BJ (cell line): ENCODE measurements around the gene CARS2. TPM values are rescaled to one million over a fixed set of nuclear protein-coding genes. Genes with fewer than 3 reads are reported as not detected.

ENCODE experiments used
- CTCF ChIA-PET: fragments of 350-600 bp; formaldehyde crosslinking; extraction: SDS; loops from one replicate; lab custom pipeline; 2021; ENCODE audit warnings: antibody characterized with exemption, inconsistent platforms; lab: Yijun Ruan, JAX
- POLR2A ChIA-PET: fragments of 300-600 bp; sonication (Branson Sonifier 250); formaldehyde crosslinking; extraction: SDS; loops from one replicate; lab custom pipeline; 2021; ENCODE audit warnings: antibody characterized with exemption; lab: Charles Lee
- DNase-seq: peaks from one replicate; pipeline ENCODE4 v3.0.0-alpha.2; 2011; ENCODE audit warnings: low read depth
- H3K27me3 ChIP-seq: 2 replicates; pipeline ENCODE4 v1.6.0; 2011; ENCODE audit warnings: low read length; ENCODE audit not compliant: control insufficient read depth, insufficient read depth
- H3K36me3 ChIP-seq: 2 replicates; pipeline ENCODE4 v1.5.1; 2011; ENCODE audit warnings: low read length; ENCODE audit not compliant: control insufficient read depth, insufficient read depth
- H3K4me3 ChIP-seq: 2 replicates; pipeline ENCODE4 v1.5.1; 2011; ENCODE audit warnings: low read depth, mild to moderate bottlenecking, control low read depth, low read length
- CTCF ChIP-seq: IDR thresholded peaks from 2 replicates; pipeline ENCODE4 v1.5.1; 2011; ENCODE audit warnings: low read depth, mild to moderate bottlenecking, control low read depth, inconsistent platforms, low read length, moderate library complexity; ENCODE audit not compliant: insufficient read depth
- polyA plus RNA-seq: library from polyadenylated mRNA; depleted of rRNA; stranded (reverse); fragments of >200 nt; gene quantifications from 2 replicates; pipeline ENCODE4 v1.2.3, GENCODE V29; 2011

CARS2 gene
- polyA plus RNA-seq, 1 experiment, result 76.8 TPM

- TF ChIP-seq CTCF, result no peak
- Histone ChIP-seq H3K27me3 (no peaks in the 10 kb centered on the region), H3K36me3 (peaks cover 25% of the 10 kb centered on the region), H3K4me3 (no peak overlapping the region)
- ChIA-PET CTCF (interaction anchor here (0.9 kb wide), 1 partner anchor 59 kb away, joined by 3 read pairs; no protein-coding TSS in a partner anchor), POLR2A (no interaction called here)
- no peak for DNase-seq
These were observed 80.9 kb downstream of the CARS2 start for GRCh38 chr13:110624766-110625756.

GRCh38 chr13:110620596-110620995 lies 85.3 kb downstream of the CARS2 start:
- CTCF ChIA-PET, result no interaction called here
- POLR2A ChIA-PET, result no interaction called here

GRCh38 chr13:110618780-110619179 lies 87.1 kb downstream of the CARS2 start:
- CTCF ChIA-PET, result interaction anchor here (1.0 kb wide), 1 partner anchor 65 kb away, joined by 4 read pairs; no protein-coding TSS in a partner anchor
- POLR2A ChIA-PET, result no interaction called here
- no peak for TF ChIP-seq CTCF

More at GRCh38 chr13:110620596-110620995, 85.3 kb downstream of the CARS2 start:
- H3K36me3 ChIP-seq, result peaks cover 13% of the 10 kb centered on the region
- H3K27me3 ChIP-seq, result no peaks in the 10 kb centered on the region
- no peak for TF ChIP-seq CTCF
- H3K4me3 ChIP-seq, result no peak overlapping the region
- DNase-seq, result no peak

GRCh38 chr13:110618167-110618566 lies 87.7 kb downstream of the CARS2 start:
- no peak for TF ChIP-seq CTCF
- DNase-seq, result no peak
- Histone ChIP-seq H3K27me3 (no peaks in the 10 kb centered on the region), H3K4me3 (no peak overlapping the region), H3K36me3 (0 out of 2 replicates have a peak, but pooled peaks cover 3% of the 10 kb centered on the region)
- POLR2A ChIA-PET, result no interaction called here
- CTCF ChIA-PET, result interaction anchor here (1.0 kb wide), 1 partner anchor 64 kb away, joined by 4 read pairs; no protein-coding TSS in a partner anchor

More at GRCh38 chr13:110618780-110619179, 87.1 kb downstream of the CARS2 start:
- Histone ChIP-seq H3K36me3 (peaks cover 7% of the 10 kb centered on the region; the same call in 1 of the 2 replicates), H3K4me3 (no peak overlapping the region), H3K27me3 (no peaks in the 10 kb centered on the region)
- DNase-seq, result no peak

GRCh38 chr13:110617321-110618072 lies 88.4 kb downstream of the CARS2 start:
- ChIA-PET POLR2A (interaction anchor here (1.0 kb wide), 1 partner anchor 21 kb away, joined by 3 read pairs; no protein-coding TSS in a partner anchor), CTCF (no interaction called here)
- no peak overlapping the region for H3K4me3 ChIP-seq
- DNase-seq, result no peak
- no peak for TF ChIP-seq CTCF
- no peaks in the 10 kb centered on the region for H3K27me3 ChIP-seq
- H3K36me3 ChIP-seq, result no peaks in the 10 kb centered on the region
